SU-DHL-6 (cell line): Measurements from ENCODE around the gene TMEM40.

Experiments
- EZH2phosphoT487 ChIP-seq: fragments of 200-600 bp; sonication (generic), shearing (Covaris generic); conservative IDR thresholded peaks from 2 replicates; pipeline ENCODE4 v1.6.1; 2018; ENCODE audit warnings: mild to moderate bottlenecking, antibody characterized with exemption, low read length, moderate library complexity, mixed read lengths
- TF ChIP-seq, protein P1 (sequence below): fragments of 200-600 bp; sonication (generic); IDR thresholded peaks from one replicate; pipeline ENCODE4 v1.5.1; 2017; ENCODE audit warnings: antibody characterized with exemption, mild to moderate bottlenecking, low read length, moderate library complexity; ENCODE audit not compliant: insufficient read depth, poor library complexity, severe bottlenecking

DNA sequence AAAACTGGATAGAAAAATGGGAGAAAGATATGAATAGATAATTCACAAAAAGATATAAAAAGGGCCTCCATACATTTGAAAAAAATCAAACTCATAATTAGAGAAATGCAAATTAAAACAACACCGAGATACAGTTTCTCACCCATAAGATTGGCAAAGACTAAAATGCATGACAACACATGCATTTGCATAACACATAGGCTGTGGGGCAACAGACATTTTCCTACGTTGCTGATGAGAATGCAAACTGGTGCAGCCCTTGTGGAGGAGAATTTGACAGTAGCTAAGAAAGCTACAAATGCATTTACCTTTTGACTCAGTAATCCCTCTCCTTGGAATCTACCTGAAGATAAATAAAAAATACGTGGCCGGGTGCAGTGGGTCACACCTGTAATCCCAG, 26.0 kb upstream of the TMEM40 start:
- TF ChIP-seq, protein P1, sequence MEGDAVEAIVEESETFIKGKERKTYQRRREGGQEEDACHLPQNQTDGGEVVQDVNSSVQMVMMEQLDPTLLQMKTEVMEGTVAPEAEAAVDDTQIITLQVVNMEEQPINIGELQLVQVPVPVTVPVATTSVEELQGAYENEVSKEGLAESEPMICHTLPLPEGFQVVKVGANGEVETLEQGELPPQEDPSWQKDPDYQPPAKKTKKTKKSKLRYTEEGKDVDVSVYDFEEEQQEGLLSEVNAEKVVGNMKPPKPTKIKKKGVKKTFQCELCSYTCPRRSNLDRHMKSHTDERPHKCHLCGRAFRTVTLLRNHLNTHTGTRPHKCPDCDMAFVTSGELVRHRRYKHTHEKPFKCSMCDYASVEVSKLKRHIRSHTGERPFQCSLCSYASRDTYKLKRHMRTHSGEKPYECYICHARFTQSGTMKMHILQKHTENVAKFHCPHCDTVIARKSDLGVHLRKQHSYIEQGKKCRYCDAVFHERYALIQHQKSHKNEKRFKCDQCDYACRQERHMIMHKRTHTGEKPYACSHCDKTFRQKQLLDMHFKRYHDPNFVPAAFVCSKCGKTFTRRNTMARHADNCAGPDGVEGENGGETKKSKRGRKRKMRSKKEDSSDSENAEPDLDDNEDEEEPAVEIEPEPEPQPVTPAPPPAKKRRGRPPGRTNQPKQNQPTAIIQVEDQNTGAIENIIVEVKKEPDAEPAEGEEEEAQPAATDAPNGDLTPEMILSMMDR: no peak
- no peak for TF ChIP-seq EZH2phosphoT487
